ENCODE results near the gene USP36.

The USP36 gene

GRCh38 chr17:78844301-78845005 is 3.8 kb upstream of the USP36 start:
- DNase-seq (ENCODE audit: insufficient read length, low spot score) (no peak), FAIRE-seq (no peak)
- TF ChIP-seq CTCF (IDR thresholded peaks at IDR 0.05; ENCODE audit: insufficient read depth, missing control alignments) = no peak

- DNase-seq (ENCODE audit: insufficient read length, low spot score) = no peak
- no peak for FAIRE-seq
- peak; percentile 81 for TF ChIP-seq CTCF (IDR thresholded peaks at IDR 0.05; ENCODE audit: insufficient read depth, missing control alignments)
Observed at GRCh38 chr17:78842881-78843565, 2.4 kb upstream of the USP36 start.

- no peak for TF ChIP-seq CTCF (IDR thresholded peaks at IDR 0.05; ENCODE audit: insufficient read depth, missing control alignments)
- no peak for FAIRE-seq
- no peak for DNase-seq (ENCODE audit: insufficient read length, low spot score)
Observed at GRCh38 chr17:78840530-78840779, 159 bp downstream of the USP36 start.

- TF ChIP-seq CTCF (IDR thresholded peaks at IDR 0.05; ENCODE audit: insufficient read depth, missing control alignments) = no peak
- no peak for FAIRE-seq
- no peak for DNase-seq (ENCODE audit: insufficient read length, low spot score)
Observed at GRCh38 chr17:78839762-78840529, 668 bp downstream of the USP36 start.

- no peak for FAIRE-seq
- no peak for DNase-seq (ENCODE audit: insufficient read length, low spot score)
Observed at GRCh38 chr17:78839235-78839761, 1.3 kb downstream of the USP36 start.

GRCh38 chr17:78838574-78839005 is 2.0 kb downstream of the USP36 start:
- TF ChIP-seq CTCF (IDR thresholded peaks at IDR 0.05; ENCODE audit: insufficient read depth, missing control alignments) = no peak
- DNase-seq (ENCODE audit: insufficient read length, low spot score) = no peak
- FAIRE-seq = no peak

More at GRCh38 chr17:78839235-78839761, 1.3 kb downstream of the USP36 start:
- no peak for TF ChIP-seq CTCF (IDR thresholded peaks at IDR 0.05; ENCODE audit: insufficient read depth, missing control alignments)

All from D721Med (cell line).